HCT116 (cell line): ENCODE measurements around the gene IBA57. TPM values are rescaled to one million over a fixed set of nuclear protein-coding genes. Genes with fewer than 3 reads are reported as not detected.
"Not testable (repeated sequence)": the region's sequence is repeated elsewhere in the genome, so short reads cannot be mapped to it uniquely, and the experiment has no call there.

Experiments
- ATAC-seq: fragments of 200-7000 bp; cut with Tn5 transposase; 2 replicates; pipeline ENCODE4 v1.9.1; 2020; ENCODE audit warnings: mild to moderate bottlenecking, moderate library complexity
- BruUV-seq: library from RNA; stranded (reverse); fragments of 400-500 nt; replicated peaks from 2 replicates; lab custom pipeline; 2021; lab: Mats Ljungman, UMichigan
- CTCF ChIA-PET: fragments of 300-600 bp; sonication (Branson Sonifier 250); formaldehyde crosslinking; loops from one replicate; lab custom pipeline; 2021; ENCODE audit warnings: antibody characterized with exemption; lab: Charles Lee
- POLR2A ChIA-PET: fragments of 300-600, 350-600 bp; sonication (Branson Sonifier 250); formaldehyde crosslinking; loops from one replicate; lab custom pipeline; 2021; ENCODE audit warnings: antibody characterized with exemption; lab: Charles Lee
- RAD21 ChIA-PET, 2 experiments: fragments of 300-600 bp; sonication (Branson Sonifier 250); formaldehyde crosslinking; loops; one replicate each; lab custom pipeline; 2023; ENCODE audit warnings: low total read pairs in 2 of 2; ENCODE audit not compliant: uncharacterized antibody in 2 of 2, unreplicated experiment in 2 of 2, low non-redundant PET in 1 of 2; lab: Charles Lee
- DNase-seq: peaks from one replicate; pipeline ENCODE4 v3.0.0-alpha.2; 2010; ENCODE audit warnings: low read depth, low spot score
- H2AFZ ChIP-seq: fragments of 200-600 bp; shearing (Covaris generic), sonication (generic); 2 replicates; pipeline ENCODE4 v1.6.1; 2017; ENCODE audit warnings: low read depth, mixed run types, mixed read lengths, antibody characterized with exemption, low read length; ENCODE audit not compliant: poor library complexity, severe bottlenecking
- H3K27ac ChIP-seq: 2 replicates; pipeline ENCODE4 v1.5.1; 2012; ENCODE audit warnings: low read depth, low read length
- H3K27me3 ChIP-seq: fragments of 200-600 bp; sonication (generic); 2 replicates; pipeline ENCODE4 v1.6.1; 2016; ENCODE audit warnings: mixed run types, low read length, mixed read lengths; ENCODE audit not compliant: insufficient read depth
- H3K36me3 ChIP-seq, 2 experiments: fragments of 200-500 bp in 1 of 2; fragments of 200-600 bp in 1 of 2; sonication (Bioruptor generic) in 1 of 2; sonication (generic) in 1 of 2; 2 replicates each; pipeline versions ENCODE4 v1.5.1 to v1.6.1; 2014 to 2016; ENCODE audit warnings: low read length in 2 of 2, inconsistent platforms in 1 of 2, mixed read lengths in 1 of 2, mixed run types in 1 of 2; ENCODE audit not compliant: insufficient read depth in 2 of 2, control insufficient read depth in 1 of 2
- H3K4me1 ChIP-seq, 2 experiments: fragments of 200-600 bp in 1 of 2; sonication (generic) in 1 of 2; 2 replicates each; pipeline versions ENCODE4 v1.5.1 to v1.6.1; 2012 to 2017; ENCODE audit warnings: low read length in 2 of 2, inconsistent platforms in 1 of 2, mild to moderate bottlenecking in 1 of 2, mixed read lengths in 1 of 2, mixed run types in 1 of 2, moderate library complexity in 1 of 2; ENCODE audit not compliant: insufficient read depth in 2 of 2, control insufficient read depth in 1 of 2
- H3K4me2 ChIP-seq: fragments of 200-600 bp; sonication (generic); 2 replicates; pipeline ENCODE4 v1.6.1; 2017; ENCODE audit warnings: mixed run types, low read length, mixed read lengths
- H3K4me3 ChIP-seq, 2 experiments: fragments of 200-600 bp in 1 of 2; sonication (generic) in 1 of 2; replicated peaks in 1 of 2; 2 replicates each; pipeline ENCODE4 v1.5.1; 2011 to 2016; ENCODE audit warnings: low read length in 2 of 2, control low read depth in 1 of 2, low read depth in 1 of 2, mild to moderate bottlenecking in 1 of 2, mixed read lengths in 1 of 2, mixed run types in 1 of 2
- H3K79me2 ChIP-seq: fragments of 200-600 bp; sonication (generic); 2 replicates; pipeline ENCODE4 v1.6.1; 2017; ENCODE audit warnings: mild to moderate bottlenecking, mixed run types, low read length, moderate library complexity, mixed read lengths; ENCODE audit not compliant: insufficient read depth
- H3K9ac ChIP-seq: fragments of 200-600 bp; sonication (generic); 2 replicates; pipeline ENCODE4 v1.6.1; 2016; ENCODE audit warnings: low read length, mixed read lengths
- H3K9me2 ChIP-seq: fragments of 200-600 bp; sonication (generic), shearing (Covaris generic); 2 replicates; pipeline ENCODE4 v1.6.1; 2017; ENCODE audit warnings: mixed run types, mild to moderate bottlenecking, moderate library complexity; ENCODE audit not compliant: insufficient read depth
- H3K9me3 ChIP-seq, 2 experiments: fragments of 200-500 bp in 1 of 2; fragments of 200-600 bp in 1 of 2; sonication (Bioruptor generic) in 1 of 2; sonication (generic) in 1 of 2; 2 replicates each; pipeline ENCODE4 v1.6.1; 2014 to 2017; ENCODE audit warnings: low read length in 2 of 2, mixed read lengths in 2 of 2, inconsistent platforms in 1 of 2, low read depth in 1 of 2, mild to moderate bottlenecking in 1 of 2, mixed run types in 1 of 2, moderate library complexity in 1 of 2; ENCODE audit not compliant: control insufficient read depth in 1 of 2, insufficient read depth in 1 of 2
- H4K20me1 ChIP-seq: fragments of 200-600 bp; sonication (generic), shearing (Covaris generic); 2 replicates; pipeline ENCODE4 v1.6.1; 2017; ENCODE audit warnings: mixed run types, mild to moderate bottlenecking, moderate library complexity; ENCODE audit not compliant: insufficient read depth
- CEBPB ChIP-seq: IDR thresholded peaks from 2 replicates; pipeline ENCODE4 v1.6.1; 2012; ENCODE audit warnings: low read depth
- ELF1 ChIP-seq: IDR thresholded peaks from 2 replicates; pipeline ENCODE4 v1.6.1; 2012; ENCODE audit warnings: low read depth, borderline replicate concordance
- EZH2phosphoT487 ChIP-seq: fragments of 200-600 bp; IDR thresholded peaks from 2 replicates; pipeline ENCODE4 v1.6.1; 2018; ENCODE audit warnings: antibody characterized with exemption, borderline replicate concordance
- FOSL1 ChIP-seq: IDR thresholded peaks from 2 replicates; pipeline ENCODE4 v1.6.1; 2012; ENCODE audit warnings: low read depth
- POLR2AphosphoS5 ChIP-seq: IDR thresholded peaks from 2 replicates; pipeline ENCODE4 v1.6.1; 2011; ENCODE audit warnings: mild to moderate bottlenecking, low read depth, low read length, moderate library complexity
- RAD21 ChIP-seq: IDR thresholded peaks from 2 replicates; pipeline ENCODE4 v1.6.1; 2012; ENCODE audit warnings: low read depth, mild to moderate bottlenecking
- SIN3A ChIP-seq: IDR thresholded peaks from 2 replicates; pipeline ENCODE4 v1.6.1; 2012; ENCODE audit warnings: low read depth
- SP1 ChIP-seq: IDR thresholded peaks from 2 replicates; pipeline ENCODE4 v1.6.1; 2012; ENCODE audit warnings: low read depth
- TCF7L2 ChIP-seq: IDR thresholded peaks from 2 replicates; pipeline ENCODE4 v1.7.0; 2011; ENCODE audit warnings: borderline replicate concordance, inconsistent platforms; ENCODE audit not compliant: insufficient read depth, insufficient read length; ENCODE audit errors: extremely low read depth
- YY1 ChIP-seq: IDR thresholded peaks from 2 replicates; pipeline ENCODE4 v1.6.1; 2011; ENCODE audit warnings: low read length, low read depth, moderate library complexity, mild to moderate bottlenecking; ENCODE audit not compliant: insufficient replicate concordance; ENCODE audit errors: extremely low read depth
- ZFX ChIP-seq: fragments of 450-650 bp; IDR thresholded peaks from 2 replicates; pipeline ENCODE4 v1.6.1; 2017
- ZNF274 ChIP-seq: fragments of 200-500 bp; sonication (Bioruptor generic); IDR thresholded peaks from 2 replicates; pipeline ENCODE4 v1.6.1; 2014; ENCODE audit warnings: mild to moderate bottlenecking, low read depth, low read length, inconsistent platforms
- intact Hi-C: fragments of 100-400 bp; cut with micrococcal nuclease; formaldehyde crosslinking; loops from 2 replicates; pipeline ENCODE4 v1.10.0; 2022
- total RNA-seq: library from RNA; stranded (reverse); gene quantifications from one replicate; pipeline ENCODE4 v1.2.1, GENCODE V29; 2021; ENCODE audit not compliant: unreplicated experiment
- TF ChIP-seq, protein P1 (sequence below): IDR thresholded peaks from 2 replicates; pipeline ENCODE4 v1.6.1; 2012
- TF ChIP-seq, protein P2 (sequence below): IDR thresholded peaks from 2 replicates; pipeline ENCODE4 v1.6.1; 2011; ENCODE audit warnings: mild to moderate bottlenecking, low read length, moderate library complexity; ENCODE audit not compliant: insufficient replicate concordance; ENCODE audit errors: extremely low read depth

Gene IBA57
- total RNA-seq, 1 experiment from 2014 or later: 11.6 TPM

DNA sequence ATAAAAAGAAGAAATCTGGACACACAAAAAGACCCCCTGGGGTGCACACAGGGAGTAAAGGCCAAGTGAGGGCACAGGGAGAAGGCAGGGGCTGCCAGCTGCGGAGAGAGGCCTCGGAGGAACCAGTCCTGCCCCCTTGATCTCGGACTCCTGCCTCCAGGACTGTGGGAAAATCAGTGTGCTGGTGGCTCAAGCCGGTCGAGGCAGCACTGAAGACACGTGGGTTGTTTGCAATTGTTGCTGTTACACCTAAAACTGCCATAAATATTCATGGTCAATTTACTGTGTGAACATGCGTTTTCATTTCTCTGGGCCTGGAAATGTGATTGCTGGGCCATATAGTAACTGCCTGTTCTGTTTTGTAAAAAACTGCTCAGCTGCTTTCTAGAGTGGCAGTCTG is 18.5 kb downstream of the IBA57 start (continued):
- TF ChIP-seq SP1: no peak
- no peak for TF ChIP-seq POLR2AphosphoS5
- no peak for TF ChIP-seq RAD21
- no peak for TF ChIP-seq FOSL1
- TF ChIP-seq, protein P1, sequence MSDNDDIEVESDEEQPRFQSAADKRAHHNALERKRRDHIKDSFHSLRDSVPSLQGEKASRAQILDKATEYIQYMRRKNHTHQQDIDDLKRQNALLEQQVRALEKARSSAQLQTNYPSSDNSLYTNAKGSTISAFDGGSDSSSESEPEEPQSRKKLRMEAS: no peak
- TF ChIP-seq, protein P2, sequence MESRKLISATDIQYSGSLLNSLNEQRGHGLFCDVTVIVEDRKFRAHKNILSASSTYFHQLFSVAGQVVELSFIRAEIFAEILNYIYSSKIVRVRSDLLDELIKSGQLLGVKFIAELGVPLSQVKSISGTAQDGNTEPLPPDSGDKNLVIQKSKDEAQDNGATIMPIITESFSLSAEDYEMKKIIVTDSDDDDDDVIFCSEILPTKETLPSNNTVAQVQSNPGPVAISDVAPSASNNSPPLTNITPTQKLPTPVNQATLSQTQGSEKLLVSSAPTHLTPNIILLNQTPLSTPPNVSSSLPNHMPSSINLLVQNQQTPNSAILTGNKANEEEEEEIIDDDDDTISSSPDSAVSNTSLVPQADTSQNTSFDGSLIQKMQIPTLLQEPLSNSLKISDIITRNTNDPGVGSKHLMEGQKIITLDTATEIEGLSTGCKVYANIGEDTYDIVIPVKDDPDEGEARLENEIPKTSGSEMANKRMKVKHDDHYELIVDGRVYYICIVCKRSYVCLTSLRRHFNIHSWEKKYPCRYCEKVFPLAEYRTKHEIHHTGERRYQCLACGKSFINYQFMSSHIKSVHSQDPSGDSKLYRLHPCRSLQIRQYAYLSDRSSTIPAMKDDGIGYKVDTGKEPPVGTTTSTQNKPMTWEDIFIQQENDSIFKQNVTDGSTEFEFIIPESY: no peak

DNA sequence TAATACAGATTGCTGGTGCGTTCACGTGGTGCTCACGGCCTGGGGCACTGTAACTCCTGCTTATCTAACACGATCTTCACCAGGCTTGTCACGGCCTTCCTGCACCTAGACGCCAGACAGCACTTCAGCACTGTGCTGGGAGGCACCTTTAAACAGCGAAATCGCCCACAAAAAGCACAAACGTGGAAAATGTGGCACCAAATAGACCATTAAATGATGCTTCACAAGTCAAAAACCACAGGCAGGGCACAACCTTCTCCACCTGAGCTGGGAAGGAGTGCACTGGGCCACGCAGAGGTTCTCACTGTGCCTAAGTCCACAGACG is 20.0 kb downstream of the IBA57 start:
- no peak overlapping the region for H3K27ac ChIP-seq
- intact Hi-C loops: no loop called here
- H3K9me2 ChIP-seq: no peaks in the 10 kb centered on the region
- H3K4me3 ChIP-seq: no peak overlapping the region
- H4K20me1 ChIP-seq: no peaks in the 10 kb centered on the region
- RAD21 ChIA-PET: no interaction called here
- no peaks in the 10 kb centered on the region for H3K27me3 ChIP-seq
- POLR2A ChIA-PET: no interaction called here
- DNase-seq (no peak), ATAC-seq (no peak)
- TF ChIP-seq TCF7L2 (no peak), SP1 (no peak), RAD21 (no peak), ZNF274 (no peak), CEBPB (no peak), ELF1 (no peak), SIN3A (no peak), ZFX (no peak), YY1 (no peak), EZH2phosphoT487 (no peak), FOSL1 (no peak)
- TF ChIP-seq, protein P2: no peak
- no peak overlapping the region for H3K9ac ChIP-seq
- no peaks in the 10 kb centered on the region for H3K79me2 ChIP-seq
- no peak overlapping the region for H3K4me2 ChIP-seq
- 0 out of 4 replicates have a peak, but pooled peaks cover 0 to 4% of the 10 kb centered on the region in 2 experiments for H3K4me1 ChIP-seq
- CTCF ChIA-PET: no interaction called here
- no peak overlapping the region for H2AFZ ChIP-seq
- BruUV-seq: no TSS peak
- no peaks in the 10 kb centered on the region for H3K9me3 ChIP-seq
- H3K36me3 ChIP-seq: no peaks in the 10 kb centered on the region

DNA sequence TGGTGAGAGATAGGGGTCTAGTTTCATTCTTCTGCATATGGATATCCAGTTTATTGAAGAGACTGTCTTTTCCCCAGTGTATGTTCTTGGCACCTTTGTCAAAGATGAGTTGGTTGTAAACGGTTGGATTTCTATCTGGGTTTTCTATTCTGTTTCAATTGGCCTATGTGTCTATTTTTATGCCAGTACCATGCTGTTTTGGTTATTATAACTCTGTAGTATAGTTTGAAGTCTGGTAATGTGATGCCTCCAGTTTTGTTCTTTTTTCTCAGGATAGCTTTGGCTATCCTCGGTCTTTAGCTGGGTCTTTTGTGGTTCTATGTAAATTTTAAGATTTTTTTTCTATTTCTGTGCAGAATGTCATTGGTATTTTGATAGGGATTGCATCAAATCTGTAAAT is 22.6 kb downstream of the IBA57 start:
- H2AFZ ChIP-seq, RAD21 ChIA-PET, H3K4me2 ChIP-seq, BruUV-seq, H3K4me3 ChIP-seq, H3K36me3 ChIP-seq, POLR2A ChIA-PET, H4K20me1 ChIP-seq, intact Hi-C loops, H3K4me1 ChIP-seq, ATAC-seq, DNase-seq, H3K9me2 ChIP-seq, CTCF ChIA-PET, H3K9ac ChIP-seq, H3K79me2 ChIP-seq, H3K27ac ChIP-seq, H3K9me3 ChIP-seq, H3K27me3 ChIP-seq: not testable (repeated sequence)
